Measurements from ENCODE around the gene FLCN. TPM values are rescaled to one million over a fixed set of nuclear protein-coding genes. Genes with fewer than 3 reads are reported as not detected.

The FLCN gene
- total and polyA plus RNA-seq, 2 experiments from 2014 or later: 12.1 to 36.6 TPM

GRCh38 chr17:17204635-17205231, 32.2 kb downstream of the FLCN start:
- no peak for DNase-seq (ENCODE audit: low spot score)
- no peak for TF ChIP-seq EZH2 (IDR thresholded peaks at IDR 0.05; ENCODE audit: low read depth, unreplicated experiment)
- no peak for TF ChIP-seq ZNF114 (CRISPR knock-in tag; IDR thresholded peaks at IDR 0.05)
- TF ChIP-seq ZNF331 (CRISPR knock-in tag; IDR thresholded peaks at IDR 0.05; ENCODE audit: low read depth): no peak
- no peak for TF ChIP-seq NANOG (IDR thresholded peaks at IDR 0.05; ENCODE audit: borderline replicate concordance)
- TF ChIP-seq POLR2AphosphoS5 (IDR thresholded peaks at IDR 0.05; ENCODE audit: low read depth): no peak
- H4K20me1 ChIP-seq (replicated peaks; ENCODE audit: insufficient read depth): no peaks in the 10 kb centered on the region
- H3K27ac ChIP-seq (ENCODE audit: low read depth): no peak overlapping the region
- Mint-ChIP-seq H3K4me3 (no peak overlapping the region), H3K27me3 (ENCODE audit: insufficient read depth, low read depth, poor library complexity) (peaks cover 17% of the 10 kb centered on the region), H3K27ac (no peak overlapping the region), H3K36me3 (ENCODE audit: low read depth) (no peaks in the 10 kb centered on the region), H3K4me1 (no peaks in the 10 kb centered on the region; the same call in 2 of the 3 replicates), H3K9me3 (no peaks in the 10 kb centered on the region)
- H3K27me3 ChIP-seq (ENCODE audit: insufficient read depth): no peaks in the 10 kb centered on the region
- H3K4me3 ChIP-seq: no peak overlapping the region
- no peak for ATAC-seq
- no peaks in the 10 kb centered on the region for H3K4me1 ChIP-seq (ENCODE audit: insufficient read depth)
- no peaks in the 10 kb centered on the region for H3K9me2 ChIP-seq (ENCODE audit: insufficient read depth)
- no peaks in the 10 kb centered on the region for H3K79me2 ChIP-seq (replicated peaks; ENCODE audit: insufficient read depth)
- H3K4me2 ChIP-seq: no peak overlapping the region
- H3F3A ChIP-seq (replicated peaks; ENCODE audit: low read depth): peaks cover 3% of the 10 kb centered on the region; the same call in 1 of the 2 replicates
- no peak overlapping the region for H2AFZ ChIP-seq
- no peaks in the 10 kb centered on the region for H3K36me3 ChIP-seq (ENCODE audit: insufficient read depth)

- Histone ChIP-seq H3F3A (replicated peaks; ENCODE audit: low read depth) (peaks cover 3% of the 10 kb centered on the region; the same call in 1 of the 2 replicates), H3K4me2 (no peak overlapping the region), H3K79me2 (replicated peaks; ENCODE audit: insufficient read depth) (no peaks in the 10 kb centered on the region), H3K4me3 (no peak overlapping the region), H3K27ac (ENCODE audit: low read depth) (no peak overlapping the region), H3K9me2 (ENCODE audit: insufficient read depth) (no peaks in the 10 kb centered on the region), H3K4me1 (ENCODE audit: insufficient read depth) (no peaks in the 10 kb centered on the region), H4K20me1 (replicated peaks; ENCODE audit: insufficient read depth) (no peaks in the 10 kb centered on the region), H3K27me3 (ENCODE audit: insufficient read depth) (no peaks in the 10 kb centered on the region), H3K36me3 (ENCODE audit: insufficient read depth) (no peaks in the 10 kb centered on the region), H2AFZ (no peak overlapping the region)
- TF ChIP-seq STAT1 (IDR thresholded peaks at IDR 0.05; ENCODE audit: unreplicated experiment): no peak
- TF ChIP-seq ETS1 (IDR thresholded peaks at IDR 0.05): no peak
- Mint-ChIP-seq H3K9me3 (no peaks in the 10 kb centered on the region), H3K27me3 (ENCODE audit: insufficient read depth, low read depth, poor library complexity) (peaks cover 17% of the 10 kb centered on the region), H3K36me3 (ENCODE audit: low read depth) (no peaks in the 10 kb centered on the region), H3K4me1 (no peaks in the 10 kb centered on the region; the same call in 2 of the 3 replicates), H3K4me3 (no peak overlapping the region), H3K27ac (no peak overlapping the region)
- ATAC-seq: no peak
- no peak for DNase-seq (ENCODE audit: low spot score)
Observed at GRCh38 chr17:17204041-17204591, 32.9 kb downstream of the FLCN start.

DNA sequence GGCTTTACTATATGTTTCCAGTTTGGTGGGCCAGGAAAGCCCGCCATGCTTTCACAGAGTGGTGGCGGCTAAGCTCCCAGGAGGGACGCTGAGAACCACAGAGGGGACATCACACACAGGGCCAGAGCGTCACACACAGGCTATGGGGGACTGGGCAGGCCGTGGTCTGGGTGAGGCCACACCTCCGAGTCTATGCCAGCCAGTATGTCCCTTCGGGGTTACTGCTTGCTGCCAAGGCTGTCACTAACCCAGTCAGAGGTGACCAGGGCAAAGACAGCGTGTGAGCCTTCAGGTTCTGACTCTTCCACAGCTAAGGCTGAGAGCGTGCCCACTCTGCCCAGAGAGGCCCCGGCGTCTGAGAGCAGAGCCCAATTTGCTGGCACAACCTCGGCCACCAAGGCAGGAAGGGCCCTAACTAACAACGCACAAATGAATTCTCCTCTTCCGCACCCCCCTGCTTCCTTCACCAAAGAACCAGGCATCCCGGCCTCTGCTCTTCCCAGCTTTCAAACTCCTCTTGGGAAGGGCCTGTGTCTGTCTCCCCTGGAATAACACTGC, 33.7 kb downstream of the FLCN start:
- Mint-ChIP-seq H3K27me3 (ENCODE audit: insufficient read depth, low read depth, poor library complexity) (peaks cover 18% of the 10 kb centered on the region), H3K36me3 (ENCODE audit: low read depth) (no peaks in the 10 kb centered on the region), H3K9me3 (no peaks in the 10 kb centered on the region), H3K4me3 (no peak overlapping the region), H3K27ac (no peak overlapping the region; the same call in 1 of the 2 replicates), H3K4me1 (no peaks in the 10 kb centered on the region; the same call in 2 of the 3 replicates)
- H4K20me1 ChIP-seq (replicated peaks; ENCODE audit: insufficient read depth): no peaks in the 10 kb centered on the region
- no peak overlapping the region for H2AFZ ChIP-seq
- no peak overlapping the region for H3K4me3 ChIP-seq
- DNase-seq (ENCODE audit: low spot score) (no peak), ATAC-seq (no peak)
- no peaks in the 10 kb centered on the region for H3K9me2 ChIP-seq (ENCODE audit: insufficient read depth)
- no peaks in the 10 kb centered on the region for H3K27me3 ChIP-seq (ENCODE audit: insufficient read depth)
- H3K79me2 ChIP-seq (replicated peaks; ENCODE audit: insufficient read depth): no peaks in the 10 kb centered on the region
- no peaks in the 10 kb centered on the region for H3K36me3 ChIP-seq (ENCODE audit: insufficient read depth)
- H3K4me2 ChIP-seq: no peak overlapping the region
- H3K27ac ChIP-seq (ENCODE audit: low read depth): no peak overlapping the region
- no peaks in the 10 kb centered on the region for H3K4me1 ChIP-seq (ENCODE audit: insufficient read depth)
- H3F3A ChIP-seq (replicated peaks; ENCODE audit: low read depth): peaks cover 3% of the 10 kb centered on the region; the same call in 1 of the 2 replicates
- TF ChIP-seq NANOG (IDR thresholded peaks at IDR 0.05; ENCODE audit: borderline replicate concordance) (no peak), STAT1 (IDR thresholded peaks at IDR 0.05; ENCODE audit: unreplicated experiment) (no peak), ZNF331 (CRISPR knock-in tag; IDR thresholded peaks at IDR 0.05; ENCODE audit: low read depth) (no peak), EZH2 (IDR thresholded peaks at IDR 0.05; ENCODE audit: low read depth, unreplicated experiment) (no peak), CREB1 (CRISPR knock-in tag; IDR thresholded peaks at IDR 0.05; ENCODE audit: low read depth) (no peak), POLR2AphosphoS5 (IDR thresholded peaks at IDR 0.05; ENCODE audit: low read depth) (no peak), ZNF114 (CRISPR knock-in tag; IDR thresholded peaks at IDR 0.05) (no peak), JUNB (IDR thresholded peaks at IDR 0.05; ENCODE audit: unreplicated experiment) (no peak), REST (IDR thresholded peaks at IDR 0.05; ENCODE audit: unreplicated experiment) (no peak)

All from GM23338 (cell line).